Cortex of kidney (tissue), 1 donor: ENCODE measurements around the gene SVIL.
"Not testable (repeated sequence)": the region's sequence is repeated elsewhere in the genome, so short reads cannot be mapped to it uniquely, and the experiment has no call there.

Source experiments
- DNase-seq: peaks from one replicate; lab custom pipeline; 2025; lab: John Stamatoyannopoulos, UW

SVIL gene

DNA sequence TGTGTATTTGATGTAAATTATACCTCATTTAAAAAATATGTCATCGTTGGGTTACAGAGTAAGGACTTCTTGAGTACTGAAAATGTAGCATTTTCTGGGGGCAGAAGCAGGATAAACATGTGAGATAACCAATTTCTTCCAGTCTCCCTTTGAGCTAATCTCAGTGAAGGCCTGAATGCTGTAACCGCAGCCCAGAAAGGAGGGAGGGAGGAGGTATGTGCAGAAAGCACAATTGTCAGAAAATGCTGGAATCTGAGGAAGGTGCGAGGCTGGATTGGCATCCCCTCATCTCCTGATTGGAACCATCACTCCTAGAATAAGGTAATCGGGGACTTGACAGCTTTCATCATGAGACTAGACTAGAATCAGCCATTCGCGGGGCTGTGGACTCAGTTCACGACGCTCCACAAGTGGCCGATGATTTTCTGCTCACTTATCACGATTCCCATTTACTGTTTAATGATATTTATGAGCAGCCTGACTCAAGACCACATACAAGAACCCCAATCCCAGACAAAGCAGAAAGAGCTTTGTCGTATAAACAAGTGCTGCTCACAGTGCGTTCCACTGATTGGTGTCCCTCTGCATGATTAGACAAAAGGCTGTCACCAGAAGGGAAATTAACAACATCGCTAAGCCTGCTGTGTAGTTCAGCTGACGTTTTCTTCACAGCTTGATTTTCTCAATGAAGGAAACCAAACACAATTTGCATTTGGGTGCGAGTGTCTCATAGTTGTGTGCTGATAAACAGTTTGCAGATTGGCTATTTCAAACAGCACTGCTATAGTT, 93.2 kb downstream of the SVIL start:
- DNase-seq, result no peak

DNA sequence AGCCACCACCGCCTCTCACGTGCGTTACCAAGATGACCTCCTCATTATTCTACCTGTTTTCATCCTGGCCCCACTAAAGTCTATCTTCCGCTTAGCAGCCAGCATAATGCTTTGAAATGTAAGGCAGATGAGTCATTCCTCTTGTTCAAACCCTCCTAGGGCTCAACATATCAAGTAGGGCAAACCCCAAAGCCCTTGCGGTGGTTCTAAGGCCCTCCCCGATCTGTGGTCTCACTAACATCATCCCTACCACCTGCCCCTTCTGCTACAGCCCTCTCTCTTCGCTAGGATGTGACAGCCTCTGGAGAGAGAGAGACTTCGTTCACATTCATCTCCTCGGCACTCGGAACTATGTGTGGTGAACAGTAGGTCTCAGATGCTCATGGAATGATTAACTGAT, 94.8 kb downstream of the SVIL start:
- DNase-seq, result no peak

DNA sequence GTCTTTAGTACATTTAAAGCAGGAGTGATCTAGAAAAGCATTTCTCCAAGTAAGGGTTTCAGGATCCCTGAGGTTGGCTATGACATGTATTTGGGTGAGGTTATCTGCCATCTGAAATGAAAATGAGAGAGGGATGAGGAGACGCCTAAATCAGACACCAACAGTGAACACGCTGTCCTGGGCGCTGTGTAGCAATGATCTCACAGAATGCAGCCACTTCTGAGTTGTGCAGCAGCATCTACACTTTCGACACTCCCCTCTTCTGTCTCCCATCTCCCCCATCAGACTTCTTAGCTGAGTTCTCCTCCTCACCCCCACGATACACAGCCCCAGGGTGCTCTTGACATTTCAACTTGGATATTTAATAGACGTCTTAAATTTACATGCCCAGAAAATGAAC, 95.4 kb downstream of the SVIL start:
- no peak for DNase-seq

DNA sequence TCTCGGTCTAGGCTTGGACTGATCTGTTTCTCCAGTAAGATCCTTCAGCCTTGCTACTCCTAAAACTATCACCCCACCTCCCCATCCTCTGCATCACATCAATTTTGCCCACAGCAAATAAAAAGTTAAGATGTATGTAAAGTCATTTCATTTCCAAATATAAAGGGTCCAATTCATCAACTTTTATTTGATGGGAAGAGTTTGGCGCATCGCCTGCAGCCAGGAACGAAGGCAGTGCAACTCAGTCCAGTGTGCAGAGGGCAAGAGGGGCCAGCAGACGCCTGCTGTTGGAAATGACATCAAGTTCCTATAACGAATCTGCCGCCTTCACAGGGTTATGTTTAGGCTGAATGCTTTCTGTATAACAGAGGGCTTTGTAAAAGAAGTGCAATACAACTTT, 97.0 kb downstream of the SVIL start:
- no peak for DNase-seq

DNA sequence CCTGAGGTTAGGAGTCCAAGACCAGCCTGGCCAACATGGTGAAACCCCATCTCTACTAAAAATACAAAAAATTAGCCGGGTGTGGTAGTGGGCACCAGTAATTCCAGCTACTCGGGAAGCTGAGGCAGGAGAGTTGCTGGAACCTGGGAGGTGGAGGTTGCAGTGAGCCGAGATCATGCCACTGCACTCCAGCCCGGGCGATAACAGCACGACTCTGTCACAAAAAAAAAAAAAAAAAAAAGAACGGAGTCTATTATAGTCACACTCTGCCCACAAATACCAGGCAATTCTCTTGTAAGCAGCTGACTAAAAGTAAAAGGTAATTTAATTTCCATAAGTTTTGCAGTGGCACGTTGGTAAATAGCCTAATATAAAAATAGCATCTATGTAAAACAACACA, 98.1 kb downstream of the SVIL start:
- not testable (repeated sequence) for DNase-seq

DNA sequence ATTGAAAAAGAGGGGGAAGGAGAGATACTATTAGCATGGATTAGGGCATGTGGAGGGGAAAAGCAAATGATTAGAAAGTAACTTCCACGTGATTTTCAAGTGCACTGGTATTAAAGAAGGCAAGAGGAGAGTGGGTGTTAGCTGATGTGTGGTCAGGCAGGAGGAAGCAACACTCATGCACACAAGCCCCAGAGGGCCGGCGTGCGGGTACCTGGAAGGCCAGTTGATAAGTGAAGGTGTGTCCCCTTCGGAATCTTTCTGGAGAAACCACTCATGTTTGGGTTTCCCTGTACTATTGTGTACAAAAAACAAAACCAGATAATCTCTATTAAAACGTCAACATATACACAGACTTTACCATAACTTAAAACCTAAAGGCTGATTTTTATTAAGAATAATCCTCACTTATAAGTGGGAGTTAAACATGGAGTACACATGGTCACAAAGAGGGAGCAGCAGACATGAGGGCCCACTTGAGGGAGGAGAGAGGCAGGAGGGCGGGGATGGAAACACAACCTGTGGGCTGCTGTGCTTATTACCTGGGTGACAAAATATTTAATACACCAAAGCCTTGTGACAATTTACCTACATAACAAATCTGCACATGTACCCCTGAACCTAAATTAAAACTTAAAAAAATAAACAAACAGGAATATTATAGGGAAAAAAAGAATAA, 98.9 kb downstream of the SVIL start:
- DNase-seq, result no peak

DNA sequence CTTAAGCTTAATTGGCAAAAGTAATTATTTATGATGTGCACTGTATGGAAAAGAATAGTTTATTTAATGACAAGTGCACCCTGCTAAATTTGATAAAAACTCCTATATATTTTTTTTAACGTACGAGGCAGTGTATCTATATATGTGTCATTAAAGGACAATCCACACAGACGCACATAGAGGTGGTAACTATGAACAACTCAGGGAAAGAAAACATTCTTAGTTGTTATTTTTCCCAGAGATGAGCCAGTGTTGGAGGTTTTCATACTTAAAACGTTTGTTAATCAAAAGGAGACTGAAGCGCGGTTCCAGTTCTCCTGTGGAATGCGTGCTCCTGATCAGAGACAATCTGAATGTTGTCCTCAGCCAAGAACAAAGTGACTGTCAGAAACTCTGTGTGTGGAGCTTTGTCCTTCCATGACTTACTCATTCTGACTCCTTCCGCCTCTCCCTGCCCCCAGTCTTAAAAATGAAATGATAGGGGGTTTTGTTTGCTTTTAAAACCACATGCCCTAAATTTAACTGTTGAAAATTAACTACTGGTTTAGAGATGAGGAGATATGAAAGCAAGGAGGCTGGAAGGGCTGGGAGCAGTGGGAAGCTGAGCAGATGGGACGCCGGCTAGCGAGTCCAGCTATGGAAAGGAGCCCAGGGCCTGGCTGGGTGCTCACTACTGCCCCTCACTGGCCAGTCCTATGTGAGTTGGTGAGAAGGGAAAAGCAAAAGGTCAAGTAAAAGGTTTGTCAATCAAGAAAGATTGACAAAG, 99.6 kb downstream of the SVIL start:
- DNase-seq, result no peak

DNA sequence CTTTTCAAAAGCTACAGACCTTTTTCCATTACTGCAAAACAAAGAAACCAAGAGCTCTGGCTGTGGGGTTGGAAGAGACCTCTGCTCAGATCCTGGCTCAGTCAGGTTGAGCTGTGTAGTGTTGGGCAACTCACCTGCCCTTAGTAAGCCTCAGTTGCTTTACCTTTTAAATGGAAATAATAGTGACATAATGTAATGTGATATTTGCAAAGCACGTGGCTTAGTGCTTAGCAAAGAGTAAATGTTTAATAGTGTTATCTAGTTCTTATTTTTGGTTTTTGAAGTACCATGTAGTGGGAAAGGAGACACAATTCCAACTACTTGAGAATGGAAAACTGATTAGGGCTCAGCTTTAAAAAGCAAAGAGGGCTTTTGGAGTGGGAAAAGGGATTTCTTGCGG, 100.2 kb downstream of the SVIL start:
- DNase-seq, result no peak

DNA sequence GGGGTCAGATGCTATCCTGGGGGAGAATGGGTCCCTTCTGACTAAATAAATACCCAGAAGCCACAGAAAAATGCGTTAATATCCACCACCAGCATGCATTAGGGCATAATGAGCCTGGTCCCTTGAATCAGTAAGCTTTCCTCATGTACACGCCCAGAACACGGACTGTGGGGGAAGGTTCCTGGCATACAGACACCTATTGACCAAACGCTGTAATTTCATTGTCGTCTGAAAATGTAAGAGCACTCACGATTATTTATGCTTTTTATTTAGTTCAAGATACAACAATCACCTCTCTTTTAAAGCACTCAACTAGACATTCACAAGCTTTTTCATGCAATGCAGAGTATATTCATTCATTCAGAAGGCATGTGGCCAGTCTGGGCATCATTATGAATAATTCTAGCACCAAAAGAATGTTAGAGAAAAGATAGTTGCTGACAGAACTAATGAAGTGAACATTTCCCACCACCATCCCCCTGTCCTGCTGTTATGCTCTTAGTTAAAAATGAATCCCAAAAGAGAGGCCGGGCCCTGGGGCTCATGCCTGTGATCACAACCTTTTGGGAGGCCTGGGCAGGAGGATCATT, 101.0 kb downstream of the SVIL start:
- DNase-seq, result no peak

DNA sequence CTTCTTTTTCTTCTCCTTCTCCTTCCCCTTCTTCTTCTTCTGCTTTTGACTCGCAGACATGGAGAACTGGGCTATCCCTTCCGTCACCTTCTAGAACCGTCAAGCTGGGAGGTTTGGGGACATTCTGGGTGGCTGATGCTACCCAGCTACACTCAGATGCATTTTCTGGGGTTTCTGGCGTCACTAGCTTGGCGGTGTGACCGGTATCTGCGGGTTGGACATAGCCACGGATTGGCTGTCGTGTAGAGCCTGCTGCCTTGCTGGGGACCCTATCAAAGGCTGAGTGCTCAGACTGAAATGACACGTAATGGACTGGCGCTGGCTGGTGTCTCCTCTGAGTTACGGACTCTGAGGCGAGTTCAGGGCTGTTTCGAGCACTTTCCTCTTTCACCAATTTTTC, 101.7 kb downstream of the SVIL start:
- DNase-seq, result no peak

DNA sequence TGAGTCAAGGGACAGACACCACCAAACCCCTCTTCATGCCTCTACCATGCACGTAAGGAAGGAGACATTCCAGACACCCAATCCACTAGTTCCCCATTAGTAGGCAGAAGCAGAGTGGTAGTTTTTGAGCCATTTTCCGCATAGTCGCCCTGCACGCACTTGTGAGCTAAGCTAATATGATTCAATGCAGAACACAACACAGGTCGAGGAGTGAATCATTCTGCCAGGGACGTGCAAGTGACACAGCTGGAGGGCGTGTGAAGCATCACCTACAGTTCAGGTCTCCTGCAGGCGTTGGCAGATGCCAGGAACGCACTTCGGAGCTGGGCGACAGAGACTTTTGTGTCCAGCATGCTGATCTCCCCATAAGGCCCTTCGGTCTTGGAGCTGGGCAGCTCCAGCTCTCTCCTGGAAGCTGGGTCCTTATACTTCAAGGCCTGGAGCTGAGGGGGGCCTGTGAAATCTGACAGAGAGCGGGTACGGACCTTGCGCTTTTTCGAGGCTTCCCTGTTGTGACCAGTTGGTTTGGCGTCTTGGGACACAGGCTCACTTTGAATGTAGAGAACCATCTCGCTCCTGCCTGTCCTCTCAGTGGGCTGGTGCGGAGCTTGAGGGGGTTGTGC, 102.4 kb downstream of the SVIL start:
- DNase-seq, result no peak

DNA sequence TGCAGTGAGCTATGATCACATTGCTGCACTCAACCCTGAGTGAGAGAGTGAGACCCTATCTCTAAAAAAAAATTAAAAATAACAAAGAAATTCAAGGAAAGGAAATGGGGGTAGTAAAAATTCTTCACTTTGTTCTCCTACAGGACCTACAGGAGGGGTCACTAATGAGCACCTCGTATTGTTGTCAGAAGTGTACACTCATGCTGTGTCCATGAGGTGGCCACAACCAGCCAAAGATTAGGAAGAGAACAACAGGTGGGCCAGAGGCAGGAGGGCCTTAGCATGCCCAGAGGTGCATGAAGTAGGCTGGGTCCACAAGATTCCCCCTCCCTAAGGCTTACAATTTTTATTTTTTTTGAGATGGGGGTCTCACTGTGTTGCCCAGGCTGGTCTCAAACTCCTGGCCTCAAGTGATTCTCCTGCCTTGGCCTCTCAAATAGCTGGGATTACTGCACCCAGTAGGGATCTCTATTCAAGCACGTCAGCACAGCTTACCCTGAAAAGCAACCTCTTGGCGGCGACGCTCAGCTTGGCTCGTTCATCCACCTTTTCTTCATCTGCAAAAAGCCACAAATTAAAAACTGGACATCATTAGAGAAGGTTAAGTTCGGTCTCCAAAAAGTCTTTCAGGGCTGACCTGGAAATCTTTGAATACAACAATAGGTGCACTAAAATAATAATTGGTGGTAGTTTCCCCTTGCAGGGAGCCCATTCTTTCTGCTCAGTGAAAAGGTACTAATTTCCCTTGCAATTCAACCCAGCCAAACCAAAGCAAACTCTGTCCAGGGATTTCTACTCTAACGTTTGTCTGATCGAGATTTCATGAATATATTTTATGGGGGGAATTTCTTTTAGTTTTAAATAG, 104.4 kb downstream of the SVIL start:
- DNase-seq, result no peak

DNA sequence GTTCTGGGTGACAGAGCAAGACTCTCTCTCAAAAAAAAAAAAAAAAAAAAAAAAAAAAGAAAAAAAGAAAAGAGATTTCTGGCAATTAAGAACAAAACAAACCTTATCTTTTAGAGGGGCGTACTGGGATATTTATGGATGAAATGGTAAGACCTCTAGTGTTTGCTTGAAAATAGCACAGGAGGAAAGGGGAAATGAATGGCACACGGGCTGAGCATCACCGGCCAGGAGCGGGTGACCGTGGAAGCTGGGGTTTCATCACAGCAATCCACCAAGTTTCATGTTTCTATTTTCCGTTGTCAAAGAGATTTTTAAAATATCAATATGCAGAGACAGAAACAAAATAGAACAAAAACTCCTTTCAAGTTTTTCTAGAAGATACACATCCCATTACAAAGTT, 105.6 kb downstream of the SVIL start:
- no peak for DNase-seq

DNA sequence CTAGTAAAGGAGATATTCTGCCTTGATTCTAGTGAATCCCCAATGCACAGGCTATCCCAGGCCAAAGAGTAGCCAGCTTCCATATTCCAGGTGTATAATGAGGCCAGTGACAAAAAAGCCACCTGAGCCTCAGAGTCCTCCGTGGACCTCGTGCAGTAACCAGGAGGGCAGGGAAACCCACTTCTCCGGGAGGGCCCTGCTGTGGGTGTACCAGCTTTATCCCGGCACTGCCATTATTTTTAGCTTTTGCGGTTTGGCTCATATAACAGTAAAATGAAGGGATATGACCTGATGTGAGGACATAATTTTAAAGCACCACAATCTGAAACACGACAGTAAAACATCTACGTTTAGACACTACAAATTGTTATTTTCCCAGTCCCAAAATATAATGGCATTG, 109.0 kb downstream of the SVIL start:
- no peak for DNase-seq

DNA sequence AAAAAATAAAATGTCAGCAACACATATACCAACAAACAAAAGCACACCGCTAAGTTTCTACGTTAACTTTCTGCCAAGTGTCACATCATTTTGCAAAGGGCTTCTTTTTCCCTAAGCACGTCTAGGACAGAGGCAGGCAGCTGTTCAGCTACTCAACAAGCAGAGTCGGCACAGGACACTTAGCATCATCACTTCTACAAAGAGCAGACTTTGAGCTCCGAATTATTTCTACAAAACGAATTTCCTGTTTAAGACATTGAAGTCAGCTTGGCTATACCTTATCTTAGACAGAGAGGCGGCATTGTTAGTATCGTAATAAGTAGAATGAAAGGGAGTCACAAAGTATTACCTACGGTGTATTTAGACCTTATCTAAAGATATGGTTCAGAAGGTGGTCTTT, 110.1 kb downstream of the SVIL start:
- DNase-seq, result no peak

DNA sequence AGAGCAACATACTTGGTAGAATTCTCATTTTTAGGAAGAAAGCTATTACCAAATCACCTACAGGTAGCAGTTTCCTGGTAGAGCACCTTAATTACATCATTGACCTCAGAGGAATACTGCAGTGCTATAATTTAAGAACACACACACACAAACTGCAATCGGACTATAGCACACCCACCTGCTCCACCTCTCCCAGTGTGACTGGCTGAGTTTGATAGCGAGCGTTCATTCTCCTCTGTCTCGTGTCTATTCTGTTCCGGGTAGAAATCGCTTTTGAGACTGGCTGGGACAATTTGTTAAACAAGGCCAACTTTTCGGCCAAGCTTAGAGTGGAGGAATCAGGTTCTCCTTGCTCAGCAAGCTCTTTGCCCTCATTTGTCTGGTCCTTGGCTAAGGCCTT, 110.5 kb downstream of the SVIL start:
- no peak for DNase-seq

DNA sequence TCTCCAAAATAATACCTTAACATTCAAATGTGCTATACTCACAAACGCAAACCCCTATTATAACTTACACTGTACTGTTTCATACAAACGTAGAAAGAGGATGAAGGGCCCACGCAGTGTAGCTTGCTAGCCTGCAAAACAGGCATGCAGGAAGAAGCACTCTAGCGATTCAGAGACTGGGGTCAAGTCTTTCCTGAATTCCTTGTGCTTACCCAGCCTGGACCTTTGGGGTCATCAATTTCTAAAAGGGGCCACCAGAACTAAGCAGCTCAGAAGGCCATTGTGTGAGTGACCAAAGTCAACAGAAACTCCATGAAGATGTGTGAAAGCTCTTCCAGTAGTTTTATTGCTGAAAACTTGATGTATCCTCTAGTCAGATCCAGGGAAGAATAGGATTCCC, 111.9 kb downstream of the SVIL start:
- DNase-seq, result no peak

DNA sequence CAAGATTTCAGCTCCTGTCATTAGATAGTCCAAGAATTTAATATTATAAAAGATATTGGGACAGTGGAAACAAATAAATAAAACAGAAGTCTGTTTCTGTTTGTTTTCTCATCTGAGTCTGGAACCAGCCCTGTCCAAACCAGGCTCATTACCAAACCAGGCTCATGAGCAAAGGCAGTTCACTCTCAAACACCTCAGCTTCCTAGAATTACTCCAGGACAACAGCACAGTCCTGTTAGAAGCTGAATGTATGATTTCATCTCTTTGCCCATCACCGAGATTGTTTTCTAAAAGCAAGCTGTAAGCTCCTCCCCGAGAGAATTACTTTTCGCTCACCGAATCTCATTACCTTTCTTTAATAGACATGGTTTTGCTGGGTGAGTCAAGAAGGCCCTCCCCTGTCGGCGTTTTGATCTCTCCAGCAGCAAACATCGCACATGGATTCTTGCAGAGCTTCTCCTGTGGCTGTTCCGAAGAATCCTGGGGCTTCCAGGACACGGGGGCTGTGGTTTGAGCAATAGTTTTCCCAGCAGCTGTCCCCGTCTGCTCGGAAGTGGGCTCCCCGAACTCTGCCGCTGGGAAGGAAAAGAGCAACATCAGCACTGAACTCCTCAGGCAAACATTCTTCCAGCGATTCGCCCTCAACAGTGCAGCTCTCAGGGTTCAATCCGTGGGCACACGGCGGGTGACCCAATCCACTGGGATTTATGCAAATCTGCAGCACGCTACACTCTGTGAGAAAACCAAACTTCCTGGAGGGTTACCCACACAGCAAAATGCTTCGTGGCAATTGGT, 112.5 kb downstream of the SVIL start:
- DNase-seq, result no peak

DNA sequence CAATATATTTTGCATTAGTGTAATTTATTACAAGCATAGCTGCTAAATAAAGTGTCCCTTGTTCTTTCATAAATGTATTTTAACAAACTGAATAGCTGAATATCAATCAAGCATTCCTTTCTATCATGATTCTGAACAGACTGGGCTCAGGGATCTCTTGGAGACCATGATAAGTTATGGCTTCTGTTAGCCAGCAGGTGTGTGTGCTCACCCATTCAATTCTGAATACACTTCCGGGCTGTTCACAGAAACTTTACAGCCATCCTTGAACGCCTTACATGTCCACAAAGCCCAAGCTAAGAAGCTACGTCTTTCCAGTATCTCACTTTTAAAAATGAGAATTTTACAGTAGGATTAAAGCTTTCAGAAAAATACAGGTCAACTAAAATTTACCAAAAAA, 115.1 kb downstream of the SVIL start:
- no peak for DNase-seq

DNA sequence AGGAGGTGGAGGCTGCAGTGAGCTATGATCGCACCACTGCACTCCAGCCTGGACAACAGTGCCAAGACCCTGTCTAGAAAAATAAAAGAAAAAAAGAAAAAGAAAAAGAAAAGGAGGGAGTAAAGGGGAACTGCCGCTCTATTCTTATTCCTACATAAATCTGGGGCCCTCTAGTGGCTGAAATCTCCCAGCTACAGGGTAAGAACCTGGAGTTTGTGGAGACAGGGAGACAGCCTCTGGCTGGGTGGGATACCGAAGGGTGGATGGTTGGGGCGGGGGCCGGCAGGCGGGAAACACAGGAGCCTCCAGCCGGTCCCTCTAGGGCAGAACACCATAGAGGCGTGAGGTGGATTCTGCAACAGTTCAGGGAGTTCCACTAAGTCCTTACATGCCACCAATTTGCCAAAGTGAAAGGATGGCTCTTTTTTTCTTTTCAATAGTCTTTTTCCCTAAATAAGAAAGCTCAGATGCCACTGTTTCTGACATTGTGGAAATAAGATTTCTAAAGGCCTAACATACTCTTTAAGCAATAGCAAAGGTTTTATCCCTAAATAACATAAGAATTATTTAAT, 117.3 kb downstream of the SVIL start:
- DNase-seq, result no peak
